Heart left ventricle (tissue), 16 donors: ENCODE results near the gene PPP4R2. TPM values are rescaled to one million over a fixed set of nuclear protein-coding genes. Genes with fewer than 3 reads are reported as not detected.
A peak's percentile ranks its signal among the peaks of the same experiment; 100 is the strongest.

ENCODE experiments used
- ATAC-seq, 4 donors: fragments of 200-7000 bp; cut with Tn5 transposase; one replicate each; pipeline ENCODE4 v1.9.1; 2020 to 2022; ENCODE audit warnings: moderate library complexity in 4 of 4, mild to moderate bottlenecking in 3 of 4, moderate number of reproducible peaks in 1 of 4
- DNase-seq, 5 donors: peaks; one replicate each; pipeline ENCODE4 v3.0.0-alpha.2; 2020
- H3K27ac ChIP-seq, 12 donors: fragments of 200-600 bp; sonication (generic) in 4 of 12; one replicate each; pipeline versions ENCODE4 v1.5.0 to v1.8.0; 2016 to 2022; ENCODE audit warnings: mild to moderate bottlenecking in 2 of 12
- H3K27me3 ChIP-seq, 9 donors: fragments of 200-600 bp; sonication (generic) in 2 of 9; one replicate each; pipeline versions ENCODE4 v1.5.1 to v1.8.0; 2016 to 2022; ENCODE audit warnings: mild to moderate bottlenecking in 3 of 9
- H3K36me3 ChIP-seq, 9 donors: fragments of 200-600 bp; sonication (generic) in 2 of 9; one replicate each; pipeline versions ENCODE4 v1.5.0 to v1.8.0; 2018 to 2022; ENCODE audit warnings: mild to moderate bottlenecking in 2 of 9
- H3K4me1 ChIP-seq, 12 donors: fragments of 200-600 bp; sonication (generic) in 4 of 12; one replicate each; pipeline versions ENCODE4 v1.5.0 to v1.8.0; 2016 to 2022; ENCODE audit warnings: mild to moderate bottlenecking in 3 of 12
- H3K4me3 ChIP-seq, 12 donors: fragments of 200-600 bp; sonication (generic) in 4 of 12; one replicate each; pipeline versions ENCODE4 v1.5.0 to v1.8.0; 2017 to 2022; ENCODE audit warnings: mild to moderate bottlenecking in 9 of 12, moderate library complexity in 4 of 12
- H3K9me3 ChIP-seq, 12 donors: fragments of 200-600 bp; sonication (generic) in 4 of 12; one replicate each; pipeline versions ENCODE4 v1.5.0 to v1.8.0; 2016 to 2022; ENCODE audit warnings: mild to moderate bottlenecking in 1 of 12
- CTCF ChIP-seq, 12 donors: fragments of 200-600 bp; sonication (generic) in 4 of 12; IDR thresholded peaks; one replicate each; pipeline versions ENCODE4 v1.5.0 to v1.8.0; 2018 to 2022; ENCODE audit warnings: antibody characterized with exemption in 12 of 12, mild to moderate bottlenecking in 5 of 12
- POLR2A ChIP-seq, 2 donors: fragments of 450-650 bp; IDR thresholded peaks; one replicate each; pipeline ENCODE4 v1.6.1; 2017; ENCODE audit warnings: antibody characterized with exemption in 2 of 2, mild to moderate bottlenecking in 2 of 2, moderate library complexity in 2 of 2
- WGBS, 4 donors: extraction: QIAGEN DNeasy Blood & Tissue Kit in 2 of 4; methylation state at CpG; one replicate each; pipeline versions ENCODE4 v1.1.5 to v1.1.7; 2013 to 2018; 5-methylcytosine and 5-hydroxymethylcytosine counted together
- intact Hi-C, 10 donors: fragments of 100-400 bp; cut with DNase I; formaldehyde crosslinking; loops; one replicate each; pipeline versions ENCODE4 v1.11.1 to v1.14.2; 2022
- polyA plus RNA-seq, 2 donors: library from polyadenylated mRNA; stranded (reverse); fragments of 200-250 nt; gene quantifications; one replicate each; pipeline ENCODE4 v1.2.3, GENCODE V29; 2013
- total RNA-seq, 9 donors: library from RNA; depleted of rRNA in 2 of 9; stranded (reverse); fragments of >200 nt in 2 of 9; fragmentation: NEBNext Ultra II Directional in 3 of 9; extraction: Animal tissue kit (Norgen Biotek cat#: 25700) in 3 of 9; gene quantifications; one replicate each; pipeline versions ENCODE4 v1.1.0 to v1.2.4, GENCODE V29; 2016 to 2023
- donor health status: ischemic (EF 13 %, LVEDD 7.1; RV severe dilation, severe dysfunction).
- donor health status: healthy with polysubstance abuse.
- donor health status: DM: no; HTN: yes; CAD: no.
- donor health status: DM: no; HTN: no; CAD: no.
- donor health status: ischemic (EF 25% LVEDD 6.9; RV normal size, moderate dysfunction).
- donor health status: ischemic (EF 25% LVEDD 5.7; RV mildly dilated, moderate dysfunction).
- donor health status: healthy.
- donor health status: DM: yes; HTN: yes; CAD: no.
- donor health status: ischemic (EF 35%, LVEDD 5.7; RV mildly dilated, moderate dysfunction).
- donor health status: nonischemic (EF 11% LVEDD 7.7; RV severe dilation, severe dysfunction).
- donor health status: DM: yes; HTN: yes; CAD: no.
- donor health status: PGD.
- donor health status: ischemic (EF 29% LVEDD 5.4; RV normal size, mild dysfunction).
- donor health status: nonischemic (EF 23%, LVEDD 6.1; RV moderate dilation, normal function).

PPP4R2 gene
- total and polyA plus RNA-seq, 11 donors: 17.0 to 69.7 (median 48.1) TPM

GRCh38 chr3:73100741-73101559 is 104.3 kb downstream of the PPP4R2 start:
- Histone ChIP-seq H3K36me3 (no peaks in the 10 kb centered on the region), H3K4me3 (no peak overlapping the region), H3K9me3 (peaks cover 0 to 5% (median 0%) of the 10 kb centered on the region in 12 donors), H3K27ac (no peak overlapping the region), H3K4me1 (peaks cover 0 to 8% (median 1%) of the 10 kb centered on the region in 12 donors), H3K27me3 (no peaks in the 10 kb centered on the region)
- ATAC-seq: peak; percentile 65 to 87 (median 79)
- intact Hi-C loops: loop anchor here (1.0 to 10.0 kb wide), 10 partner anchors 326 to 746 kb away; no protein-coding TSS in a partner anchor
- WGBS, 4 donors: 28 to 36% (median 32%) methylated on average over 9 of the region's 9 CpGs
- TF ChIP-seq POLR2A (IDR thresholded peaks at IDR 0.05) (no peak), CTCF (IDR thresholded peaks at IDR 0.05) (peak; percentile 84 to 96 (median 91))
- peak in 4 of 5 donors; percentile 70 to 80 (median 76) for DNase-seq

- 76 to 91% (median 80%) methylated on average over 2 of the region's 2 CpGs for WGBS, 4 donors
- Histone ChIP-seq H3K27ac (no peak overlapping the region), H3K4me1 (peaks cover 0 to 8% (median 1%) of the 10 kb centered on the region in 12 donors), H3K36me3 (no peaks in the 10 kb centered on the region), H3K4me3 (no peak overlapping the region), H3K27me3 (no peaks in the 10 kb centered on the region), H3K9me3 (peaks cover 0 to 5% (median 0%) of the 10 kb centered on the region in 12 donors)
- no peak for DNase-seq
- ATAC-seq: no peak
- TF ChIP-seq CTCF (IDR thresholded peaks at IDR 0.05) (no peak), POLR2A (IDR thresholded peaks at IDR 0.05) (no peak)
- intact Hi-C loops: loop anchor here (1.0 to 10.0 kb wide), 12 partner anchors 325 to 745 kb away; no protein-coding TSS in a partner anchor
Measured at GRCh38 chr3:73101881-73102280, 105.3 kb downstream of the PPP4R2 start.

GRCh38 chr3:73107215-73107614 is 110.6 kb downstream of the PPP4R2 start:
- no peak for ATAC-seq
- H3K4me3 ChIP-seq: no peak overlapping the region
- intact Hi-C loops: loop anchor here in 1 of 10 donors (10.0 kb wide), 1 partner anchor 738 kb away; no protein-coding TSS in a partner anchor
- H3K4me1 ChIP-seq: no peaks in the 10 kb centered on the region
- WGBS, 4 donors: 78 to 93% (median 82%) methylated on average over 3 of the region's 3 CpGs
- no peak for TF ChIP-seq CTCF (IDR thresholded peaks at IDR 0.05)
- no peak for TF ChIP-seq POLR2A (IDR thresholded peaks at IDR 0.05)
- H3K36me3 ChIP-seq: no peaks in the 10 kb centered on the region
- no peak overlapping the region for H3K27ac ChIP-seq
- no peak for DNase-seq
- no peaks in the 10 kb centered on the region for H3K9me3 ChIP-seq
- H3K27me3 ChIP-seq: no peaks in the 10 kb centered on the region

GRCh38 chr3:73107676-73108187 is 111.1 kb downstream of the PPP4R2 start:
- 78 to 86% (median 82%) methylated on average over 5 of the region's 5 CpGs for WGBS, 4 donors
- Histone ChIP-seq H3K9me3 (no peaks in the 10 kb centered on the region), H3K27ac (no peak overlapping the region), H3K4me3 (no peak overlapping the region), H3K27me3 (no peaks in the 10 kb centered on the region), H3K4me1 (no peaks in the 10 kb centered on the region), H3K36me3 (no peaks in the 10 kb centered on the region)
- intact Hi-C loops: loop anchor here in 1 of 10 donors (10.0 kb wide), 1 partner anchor 737 kb away; no protein-coding TSS in a partner anchor
- ATAC-seq (no peak), DNase-seq (no peak)
- no peak for TF ChIP-seq CTCF (IDR thresholded peaks at IDR 0.05)
- no peak for TF ChIP-seq POLR2A (IDR thresholded peaks at IDR 0.05)
